Activated T-helper 1 cell treated with anti-CD3 and anti-CD28 coated beads, Interleukin-2, amount 50 U/mL, for 16 hours (primary cell): ENCODE measurements around the gene RGS4.

ENCODE experiments used
- DNase-seq, 2 donors: peaks; one replicate each; pipeline ENCODE4 v3.0.0-alpha.2; 2020; ENCODE audit warnings: low read depth in 1 of 2, low spot score in 1 of 2

The RGS4 gene

DNA sequence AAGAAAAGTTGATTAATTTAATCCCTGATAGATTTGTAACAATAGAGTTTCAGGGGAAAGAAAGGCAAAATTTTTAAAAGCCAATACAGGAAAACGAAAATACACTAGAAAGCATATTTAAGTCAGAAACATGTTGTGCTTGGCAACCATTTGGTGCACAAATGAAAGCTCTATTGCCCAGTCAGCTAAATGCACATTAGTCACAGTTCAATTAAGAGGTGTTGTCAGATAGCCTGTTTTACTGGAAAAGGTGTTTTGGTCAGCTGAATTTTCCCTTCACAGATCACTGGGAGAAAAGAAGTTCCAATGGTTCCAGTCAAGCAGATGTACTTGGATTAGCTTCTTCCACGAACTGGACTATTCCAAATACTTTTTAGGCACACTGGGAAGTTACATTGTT lies 25.4 kb downstream of the RGS4 start:
- DNase-seq = no peak

DNA sequence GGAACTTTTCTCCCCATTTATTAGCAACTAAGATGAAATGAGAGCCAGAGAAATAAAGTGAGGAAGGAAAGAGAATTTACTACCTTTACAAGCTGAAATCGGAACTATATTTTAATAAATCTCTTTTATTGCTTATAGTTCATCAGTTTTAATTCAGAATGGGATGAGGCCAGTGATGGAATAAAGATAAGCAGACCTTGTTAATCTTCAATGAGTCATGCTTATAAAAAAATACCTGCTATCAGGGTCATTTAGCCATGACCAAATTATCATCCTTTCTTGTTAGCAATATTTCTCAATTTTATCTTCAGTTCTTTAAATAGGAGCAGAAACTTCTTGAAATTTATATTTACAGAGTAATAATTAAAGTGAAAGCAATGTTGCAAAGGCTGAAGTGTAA lies 26.1 kb downstream of the RGS4 start:
- DNase-seq = no peak

DNA sequence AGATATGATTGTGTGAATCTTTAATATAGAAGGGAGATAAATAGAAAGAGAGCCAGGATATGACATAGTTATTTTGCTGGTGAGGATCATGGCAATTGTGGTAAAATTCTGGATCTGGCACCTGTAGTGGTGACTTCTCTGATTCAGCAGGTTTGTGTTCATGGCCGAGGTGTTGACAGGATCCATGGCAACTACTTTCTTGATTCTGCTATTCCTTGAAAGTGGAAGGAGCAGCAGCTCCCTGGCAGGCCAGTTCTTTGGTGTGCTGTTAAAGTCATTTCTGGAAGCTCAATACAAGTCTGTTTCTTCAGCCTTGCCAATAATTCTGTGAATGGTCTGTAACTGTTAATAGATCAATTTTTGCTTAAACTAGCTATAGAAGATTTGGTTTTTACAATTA lies 33.4 kb downstream of the RGS4 start:
- no peak for DNase-seq

DNA sequence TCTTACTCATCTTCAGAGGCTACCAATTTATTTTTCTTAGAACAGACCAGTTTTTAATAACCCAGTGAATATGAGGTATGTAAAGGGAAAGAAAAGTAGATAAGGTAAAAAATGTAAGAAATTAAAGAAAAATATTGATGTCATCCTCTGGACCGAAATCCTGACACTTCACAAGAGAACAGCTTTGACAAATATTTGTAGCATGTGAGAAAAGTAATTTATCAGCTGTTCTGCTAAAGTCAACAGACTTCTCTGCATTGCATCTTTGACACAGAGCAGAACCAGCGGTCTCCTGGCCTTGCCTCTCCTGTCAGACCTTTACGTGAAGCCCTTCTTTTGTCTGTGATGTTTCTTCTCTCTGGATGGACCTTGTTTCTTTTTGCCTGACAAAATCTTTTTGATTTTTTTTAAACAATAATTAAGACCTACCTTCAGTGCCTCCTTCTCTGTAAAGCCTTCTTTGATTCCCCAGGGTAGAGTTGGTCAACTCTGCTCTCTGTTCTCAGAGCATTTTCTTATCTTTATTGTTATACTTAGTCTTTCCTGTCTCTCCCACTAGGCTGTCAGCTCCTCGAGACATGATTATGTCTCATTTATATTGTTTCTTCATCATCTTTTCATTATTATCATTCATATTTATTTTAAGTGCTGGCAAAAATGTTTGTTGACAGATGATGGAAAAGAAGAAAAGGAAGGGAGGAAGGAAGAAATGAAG lies 35.4 kb downstream of the RGS4 start:
- no peak for DNase-seq

DNA sequence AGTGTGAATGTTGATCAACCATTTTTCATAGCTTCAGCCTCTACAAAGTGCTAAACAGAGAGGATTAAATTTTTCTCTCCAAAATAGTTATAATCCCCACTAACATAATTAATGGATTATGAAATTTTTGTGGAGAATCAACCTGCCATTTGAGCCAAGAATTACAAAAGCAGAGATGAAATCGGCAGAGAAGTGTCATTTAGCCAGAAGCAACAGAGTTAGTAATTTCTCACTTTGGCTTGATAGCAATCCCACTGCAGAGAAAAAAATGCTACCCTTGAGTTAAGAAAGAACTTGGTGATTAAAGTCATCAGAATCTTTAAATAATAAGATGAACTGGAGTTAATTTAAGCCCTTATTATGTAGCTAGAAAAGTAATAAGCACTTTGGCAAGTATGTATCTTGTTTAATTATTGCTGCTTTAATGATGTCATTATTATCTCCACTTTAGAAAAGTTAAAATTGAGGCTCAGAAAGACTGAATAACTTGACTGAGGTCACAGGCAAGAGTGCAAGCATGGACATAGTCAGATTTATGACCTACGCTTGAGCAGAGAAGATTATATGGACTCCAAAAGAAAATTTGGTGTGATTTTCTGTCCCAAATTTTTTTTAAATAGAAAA lies 37.3 kb downstream of the RGS4 start:
- DNase-seq = no peak

DNA sequence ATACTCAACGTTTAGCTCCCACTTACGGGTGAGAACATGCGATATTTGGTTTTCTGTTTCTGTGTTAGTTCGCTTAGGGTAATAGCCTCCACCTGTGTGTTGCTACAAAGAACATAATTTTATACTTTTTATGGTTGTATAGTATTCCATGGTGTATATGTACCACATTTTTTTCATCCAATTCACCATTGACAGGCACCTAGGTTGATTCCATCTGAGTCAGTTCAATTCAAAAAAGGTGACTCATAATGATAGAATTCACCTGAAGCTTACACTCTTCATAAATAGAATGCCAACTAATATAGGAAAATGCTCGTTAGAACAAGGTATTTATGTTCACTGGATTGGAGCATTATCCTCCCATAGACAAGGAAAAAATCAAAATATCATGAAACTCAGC lies 38.5 kb downstream of the RGS4 start:
- DNase-seq = no peak

DNA sequence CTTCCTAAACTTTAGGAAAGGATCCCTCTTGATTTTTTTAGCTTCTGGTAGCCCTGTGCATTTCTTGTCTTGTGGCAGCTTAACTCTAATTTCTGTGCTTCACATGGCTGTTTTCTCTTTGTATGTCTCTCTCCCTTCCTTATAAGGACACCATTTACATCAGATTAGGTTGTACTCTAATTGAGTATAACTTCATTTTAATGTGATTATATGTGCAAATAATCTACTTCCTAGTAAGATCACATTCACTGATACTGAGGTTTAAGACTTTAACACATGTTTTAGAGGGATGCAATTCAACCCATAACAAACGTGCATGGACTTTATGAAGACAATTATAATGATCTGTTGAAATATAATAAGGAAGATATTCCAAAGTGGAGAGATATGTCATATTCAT lies 46.7 kb downstream of the RGS4 start:
- no peak for DNase-seq

DNA sequence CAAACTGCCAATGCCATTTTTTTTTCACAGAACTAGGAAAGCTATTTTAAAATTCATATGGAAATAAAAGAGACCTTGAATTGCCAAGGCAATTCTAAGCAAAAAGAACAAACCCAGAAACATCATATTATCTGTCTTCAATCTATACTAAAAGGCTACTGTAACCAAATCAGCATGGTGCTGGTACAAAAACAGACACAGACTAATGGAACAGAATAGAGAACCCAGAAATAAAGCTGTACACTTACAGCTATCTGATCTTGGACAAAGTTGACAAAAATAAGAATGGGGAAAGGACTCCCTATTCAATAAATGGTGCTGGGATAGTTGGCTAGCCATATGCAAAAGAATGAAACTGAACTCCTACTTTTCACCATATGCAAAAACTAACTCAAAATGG lies 50.5 kb downstream of the RGS4 start:
- no peak for DNase-seq

DNA sequence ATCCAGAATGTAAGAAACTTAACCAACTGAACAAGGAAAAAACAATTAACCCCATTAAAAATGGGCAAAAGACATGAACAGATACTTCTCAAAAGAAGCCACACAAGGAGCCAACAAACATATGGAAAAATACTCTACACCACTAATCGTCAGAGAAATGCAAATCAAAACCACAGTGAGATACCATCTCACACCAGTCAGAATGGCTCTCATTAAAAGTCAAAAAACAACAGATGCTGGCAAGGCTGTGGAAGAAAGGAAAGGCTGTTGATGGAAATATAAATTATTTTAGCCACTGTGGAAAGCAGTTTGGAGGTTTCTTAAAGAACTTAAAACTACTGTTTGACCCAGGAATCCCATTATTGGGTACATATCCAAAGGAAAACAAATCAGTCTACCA lies 51.2 kb downstream of the RGS4 start:
- no peak for DNase-seq

DNA sequence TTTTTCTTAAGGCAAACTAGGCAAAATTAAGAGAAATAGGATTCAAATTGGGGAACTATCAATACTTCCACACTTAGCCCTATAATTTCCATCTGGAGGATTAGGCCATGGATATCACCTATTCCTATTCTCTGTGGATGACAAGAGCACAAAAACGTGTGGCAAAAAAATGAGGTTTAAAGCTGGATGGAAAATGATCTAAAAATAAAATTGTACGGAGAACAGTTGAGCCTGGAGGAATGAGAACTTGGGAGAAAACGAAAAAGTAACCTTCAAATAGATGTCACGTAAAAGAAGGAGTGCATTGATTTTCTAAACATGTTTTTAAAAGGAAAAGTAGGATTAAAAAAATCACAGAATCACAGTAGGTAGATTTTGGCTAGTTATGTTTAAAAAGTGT lies 55.7 kb downstream of the RGS4 start:
- DNase-seq = no peak
